SU-DHL-6 (cell line): ENCODE results near the gene NOS1AP.

Source experiments
- H2AFZ ChIP-seq: fragments of 200-600 bp; sonication (generic); 2 replicates; pipeline ENCODE4 v1.6.1; 2014; ENCODE audit warnings: low read depth, mild to moderate bottlenecking, moderate library complexity, mixed read lengths, antibody characterized with exemption, low read length; ENCODE audit not compliant: severe bottlenecking
- H3F3A ChIP-seq: fragments of 200-600 bp; shearing (Covaris generic); 2 replicates; pipeline ENCODE4 v1.6.0; 2016; ENCODE audit warnings: antibody characterized with exemption, mild to moderate bottlenecking; ENCODE audit not compliant: insufficient read depth
- H3K27ac ChIP-seq: fragments of 200-600 bp; sonication (generic); 2 replicates; pipeline ENCODE4 v1.5.1; 2016; ENCODE audit warnings: low read depth, mild to moderate bottlenecking, low read length, moderate library complexity, mixed read lengths
- H3K27me3 ChIP-seq: fragments of 200-600 bp; sonication (generic), shearing (Covaris generic); 2 replicates; pipeline ENCODE4 v1.6.0; 2014; ENCODE audit warnings: mild to moderate bottlenecking, low read length
- H3K36me3 ChIP-seq: fragments of 200-600 bp; sonication (generic); 2 replicates; pipeline ENCODE4 v1.6.1; 2014; ENCODE audit warnings: mild to moderate bottlenecking, low read length, mixed read lengths
- H3K4me2 ChIP-seq: fragments of 300-600, 200-600 bp; shearing (Covaris generic), sonication (generic); 2 replicates; pipeline ENCODE4 v1.6.0; 2014; ENCODE audit warnings: low read length, low read depth, mild to moderate bottlenecking; ENCODE audit not compliant: poor library complexity, severe bottlenecking
- H3K4me3 ChIP-seq: fragments of 200-600 bp; sonication (generic); 2 replicates; pipeline ENCODE4 v1.5.1; 2014; ENCODE audit warnings: antibody characterized with exemption, low read length, mild to moderate bottlenecking, mixed read lengths; ENCODE audit not compliant: insufficient read depth, poor library complexity, severe bottlenecking
- H3K79me2 ChIP-seq: fragments of 200-600 bp; sonication (generic); 2 replicates; pipeline ENCODE4 v1.6.1; 2014; ENCODE audit warnings: mild to moderate bottlenecking, low read length, moderate library complexity; ENCODE audit not compliant: insufficient read depth
- H3K9ac ChIP-seq: fragments of 200-600 bp; sonication (generic); 2 replicates; pipeline ENCODE4 v1.7.0; 2014; ENCODE audit warnings: mild to moderate bottlenecking, low read length
- H3K9me2 ChIP-seq: fragments of 200-600 bp; sonication (generic); replicated peaks from 2 replicates; pipeline ENCODE4 v1.6.1; 2014; ENCODE audit warnings: low read length; ENCODE audit not compliant: insufficient read depth
- H3K9me3 ChIP-seq: fragments of 200-600 bp; sonication (generic); 2 replicates; pipeline ENCODE4 v1.6.1; 2014; ENCODE audit warnings: low read length, mixed read lengths; ENCODE audit not compliant: insufficient read depth
- H4K20me1 ChIP-seq: fragments of 200-600 bp; sonication (generic); 2 replicates; pipeline ENCODE4 v1.6.1; 2014; ENCODE audit warnings: low read depth, mild to moderate bottlenecking, antibody characterized with exemption, low read length, moderate library complexity, mixed read lengths
- EZH2phosphoT487 ChIP-seq: fragments of 200-600 bp; sonication (generic), shearing (Covaris generic); conservative IDR thresholded peaks from 2 replicates; pipeline ENCODE4 v1.6.1; 2018; ENCODE audit warnings: mild to moderate bottlenecking, antibody characterized with exemption, low read length, moderate library complexity, mixed read lengths
- TF ChIP-seq, protein P1 (sequence below): fragments of 200-600 bp; sonication (generic); IDR thresholded peaks from one replicate; pipeline ENCODE4 v1.5.1; 2017; ENCODE audit warnings: antibody characterized with exemption, mild to moderate bottlenecking, low read length, moderate library complexity; ENCODE audit not compliant: insufficient read depth, poor library complexity, severe bottlenecking

The NOS1AP gene

GRCh38 chr1:162361349-162361748 lies 291.9 kb downstream of the NOS1AP start:
- Histone ChIP-seq H3K36me3 (no peaks in the 10 kb centered on the region), H3K4me3 (no peak overlapping the region), H3K79me2 (no peaks in the 10 kb centered on the region), H4K20me1 (no peaks in the 10 kb centered on the region), H3K4me2 (no peak overlapping the region), H3K9ac (no peak overlapping the region), H3K27ac (no peak overlapping the region), H3K9me2 (no peaks in the 10 kb centered on the region), H2AFZ (no peak overlapping the region), H3F3A (no peaks in the 10 kb centered on the region), H3K9me3 (no peaks in the 10 kb centered on the region), H3K27me3 (no peaks in the 10 kb centered on the region)
- no peak for TF ChIP-seq EZH2phosphoT487
- TF ChIP-seq, protein P1, sequence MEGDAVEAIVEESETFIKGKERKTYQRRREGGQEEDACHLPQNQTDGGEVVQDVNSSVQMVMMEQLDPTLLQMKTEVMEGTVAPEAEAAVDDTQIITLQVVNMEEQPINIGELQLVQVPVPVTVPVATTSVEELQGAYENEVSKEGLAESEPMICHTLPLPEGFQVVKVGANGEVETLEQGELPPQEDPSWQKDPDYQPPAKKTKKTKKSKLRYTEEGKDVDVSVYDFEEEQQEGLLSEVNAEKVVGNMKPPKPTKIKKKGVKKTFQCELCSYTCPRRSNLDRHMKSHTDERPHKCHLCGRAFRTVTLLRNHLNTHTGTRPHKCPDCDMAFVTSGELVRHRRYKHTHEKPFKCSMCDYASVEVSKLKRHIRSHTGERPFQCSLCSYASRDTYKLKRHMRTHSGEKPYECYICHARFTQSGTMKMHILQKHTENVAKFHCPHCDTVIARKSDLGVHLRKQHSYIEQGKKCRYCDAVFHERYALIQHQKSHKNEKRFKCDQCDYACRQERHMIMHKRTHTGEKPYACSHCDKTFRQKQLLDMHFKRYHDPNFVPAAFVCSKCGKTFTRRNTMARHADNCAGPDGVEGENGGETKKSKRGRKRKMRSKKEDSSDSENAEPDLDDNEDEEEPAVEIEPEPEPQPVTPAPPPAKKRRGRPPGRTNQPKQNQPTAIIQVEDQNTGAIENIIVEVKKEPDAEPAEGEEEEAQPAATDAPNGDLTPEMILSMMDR: no peak

DNA sequence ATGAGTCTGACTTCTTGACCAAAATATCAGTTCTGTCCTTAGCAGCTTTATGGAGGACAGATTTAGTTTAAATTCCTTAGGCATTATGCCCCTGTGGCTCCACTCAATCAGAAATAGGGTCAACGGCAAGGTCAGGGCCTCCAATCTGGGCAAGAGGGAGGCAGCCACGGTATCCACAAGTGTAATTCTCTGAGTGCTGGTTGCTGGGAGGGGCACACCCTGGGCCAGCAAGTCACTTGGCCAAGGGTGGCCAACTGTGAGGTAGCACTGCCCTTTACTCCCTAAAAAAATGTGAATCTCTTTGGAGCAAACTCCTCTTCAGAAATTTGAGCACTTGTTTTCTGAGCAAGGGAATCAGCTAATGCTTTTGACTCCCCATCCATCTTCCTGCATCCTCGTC lies 294.3 kb downstream of the NOS1AP start:
- no peaks in the 10 kb centered on the region for H3F3A ChIP-seq
- no peaks in the 10 kb centered on the region for H3K9me2 ChIP-seq
- no peak overlapping the region for H3K4me3 ChIP-seq
- no peak overlapping the region for H3K4me2 ChIP-seq
- no peak overlapping the region for H2AFZ ChIP-seq
- no peaks in the 10 kb centered on the region for H3K9me3 ChIP-seq
- H4K20me1 ChIP-seq: no peaks in the 10 kb centered on the region
- H3K79me2 ChIP-seq: no peaks in the 10 kb centered on the region
- no peak overlapping the region for H3K27ac ChIP-seq
- TF ChIP-seq, protein P1: no peak
- TF ChIP-seq EZH2phosphoT487: no peak
- H3K27me3 ChIP-seq: no peaks in the 10 kb centered on the region
- no peak overlapping the region for H3K9ac ChIP-seq
- no peaks in the 10 kb centered on the region for H3K36me3 ChIP-seq

- no peaks in the 10 kb centered on the region for H3K36me3 ChIP-seq
- no peaks in the 10 kb centered on the region for H3K9me2 ChIP-seq
- TF ChIP-seq, protein P1: no peak
- no peak for TF ChIP-seq EZH2phosphoT487
- no peak overlapping the region for H3K4me2 ChIP-seq
- H3K9me3 ChIP-seq: no peaks in the 10 kb centered on the region
- no peak overlapping the region for H2AFZ ChIP-seq
- no peaks in the 10 kb centered on the region for H4K20me1 ChIP-seq
- H3K79me2 ChIP-seq: no peaks in the 10 kb centered on the region
- no peak overlapping the region for H3K4me3 ChIP-seq
- H3K27ac ChIP-seq: no peak overlapping the region
- H3K27me3 ChIP-seq: no peaks in the 10 kb centered on the region
- H3K9ac ChIP-seq: no peak overlapping the region
- H3F3A ChIP-seq: no peaks in the 10 kb centered on the region
These were observed 295.0 kb downstream of the NOS1AP start for GRCh38 chr1:162364498-162364897.
